ENCODE measurements around the gene FZR1.

- TF ChIP-seq CTCF (IDR thresholded peaks at IDR 0.05; ENCODE audit: insufficient read depth, low read length, poor library complexity, severe bottlenecking) = no peak
- no peak for TF ChIP-seq EZH2phosphoT487 (conservative IDR thresholded peaks at IDR 0.05; ENCODE audit: low read length)
Measured at GRCh38 chr19:3517638-3518037, 11.5 kb downstream of the FZR1 start.
